Measurements from ENCODE around the gene JPT2.
A peak's percentile ranks its signal among the peaks of the same experiment; 100 is the strongest.
"Not testable (repeated sequence)": the region's sequence is repeated elsewhere in the genome, so short reads cannot be mapped to it uniquely, and the experiment has no call there.

The JPT2 gene

GRCh38 chr16:1710811-1711507 lies 32.9 kb downstream of the JPT2 start:
- no peak for DNase-seq

GRCh38 chr16:1712791-1713261 lies 34.7 kb downstream of the JPT2 start:
- DNase-seq = no peak

- DNase-seq = no peak
Measured at GRCh38 chr16:1713331-1713730, 35.3 kb downstream of the JPT2 start.

GRCh38 chr16:1713933-1714332 lies 35.9 kb downstream of the JPT2 start:
- no peak for DNase-seq

GRCh38 chr16:1715220-1715619 lies 37.1 kb downstream of the JPT2 start:
- no peak for DNase-seq

- not testable (repeated sequence) for DNase-seq
Measured at GRCh38 chr16:1718236-1718635, 40.2 kb downstream of the JPT2 start.

GRCh38 chr16:1719559-1720229 lies 41.6 kb downstream of the JPT2 start:
- DNase-seq = peak; percentile 54

- DNase-seq = no peak
Measured at GRCh38 chr16:1721372-1721771, 43.3 kb downstream of the JPT2 start.

GRCh38 chr16:1723450-1724147 lies 45.5 kb downstream of the JPT2 start:
- no peak for DNase-seq

GRCh38 chr16:1724491-1724890 lies 46.4 kb downstream of the JPT2 start:
- no peak for DNase-seq

GRCh38 chr16:1726661-1727502 lies 48.8 kb downstream of the JPT2 start:
- no peak for DNase-seq

- no peak for DNase-seq
Measured at GRCh38 chr16:1727651-1728624, 49.9 kb downstream of the JPT2 start.

- no peak for DNase-seq
Measured at GRCh38 chr16:1729026-1729425, 50.9 kb downstream of the JPT2 start.

- DNase-seq = no peak
Measured at GRCh38 chr16:1729445-1729844, 51.4 kb downstream of the JPT2 start.

- peak; percentile 8 for DNase-seq
Measured at GRCh38 chr16:1731073-1731472, 53.0 kb downstream of the JPT2 start.

GRCh38 chr16:1731603-1732002 lies 53.5 kb downstream of the JPT2 start:
- DNase-seq = no peak

GRCh38 chr16:1732071-1732470 lies 54.0 kb downstream of the JPT2 start:
- DNase-seq = no peak

- DNase-seq = not testable (repeated sequence)
Measured at GRCh38 chr16:1732551-1732987, 54.5 kb downstream of the JPT2 start.

GRCh38 chr16:1734123-1734522 lies 56.0 kb downstream of the JPT2 start:
- DNase-seq = no peak

GRCh38 chr16:1734816-1735215 lies 56.7 kb downstream of the JPT2 start:
- DNase-seq = no peak

- no peak for DNase-seq
Measured at GRCh38 chr16:1740234-1740633, 62.2 kb downstream of the JPT2 start.

All from DMS79 treated with DMSO at 0.1 percent for 48 hours (cell line).